ENCODE measurements around the gene DIS3L.

The DIS3L gene

DNA sequence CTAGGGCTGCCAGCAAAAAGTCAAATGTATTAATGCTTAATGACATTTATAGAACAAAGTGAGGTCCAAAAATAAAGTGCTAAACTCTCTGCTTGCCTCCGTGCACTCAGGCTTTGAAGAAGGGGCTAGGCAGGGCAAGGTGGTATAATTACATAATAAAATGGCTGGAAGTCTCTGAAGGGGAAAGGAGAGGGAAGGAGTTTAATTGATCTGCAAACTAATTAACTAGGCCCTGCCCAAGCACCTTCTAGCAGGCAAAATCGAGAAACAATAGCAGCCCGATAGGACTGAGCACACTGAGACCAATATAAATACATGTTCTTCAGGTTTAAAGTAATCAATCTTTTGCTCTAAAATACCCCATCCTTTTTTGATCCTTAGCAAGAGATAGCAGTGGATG is 13.0 kb downstream of the DIS3L start:
- ChIA-PET POLR2A (no interaction called here), CTCF (no interaction called here)
- DNase-seq (ENCODE audit: extremely low spot score) = no peak
- no peak for TF ChIP-seq CTCF (IDR thresholded peaks at IDR 0.05; ENCODE audit: control extremely low read depth, extremely low read depth, low read depth, missing control alignments)

GRCh38 chr15:66308531-66308930 is 15.2 kb downstream of the DIS3L start:
- DNase-seq (ENCODE audit: extremely low spot score) = no peak
- ChIA-PET CTCF (interaction anchor here (1.0 to 1.3 kb wide), 3 partner anchors 15 to 91 kb away, joined by 3 to 4 read pairs (median 3); no protein-coding TSS in a partner anchor), POLR2A (no interaction called here)
- TF ChIP-seq CTCF (IDR thresholded peaks at IDR 0.05; ENCODE audit: control extremely low read depth, extremely low read depth, low read depth, missing control alignments) = no peak

GRCh38 chr15:66309828-66310227 is 16.5 kb downstream of the DIS3L start:
- TF ChIP-seq CTCF (IDR thresholded peaks at IDR 0.05; ENCODE audit: control extremely low read depth, extremely low read depth, low read depth, missing control alignments) = no peak
- CTCF ChIA-PET = interaction anchor here (1.2 kb wide), 1 partner anchor 14 kb away, joined by 3 read pairs; no protein-coding TSS in a partner anchor
- POLR2A ChIA-PET = no interaction called here
- no peak for DNase-seq (ENCODE audit: extremely low spot score)

- CTCF ChIA-PET = no interaction called here
- TF ChIP-seq CTCF (IDR thresholded peaks at IDR 0.05; ENCODE audit: control extremely low read depth, extremely low read depth, low read depth, missing control alignments) = no peak
- DNase-seq (ENCODE audit: extremely low spot score) = no peak
- POLR2A ChIA-PET = no interaction called here
Observed at GRCh38 chr15:66310786-66311185, 17.4 kb downstream of the DIS3L start.

DNA sequence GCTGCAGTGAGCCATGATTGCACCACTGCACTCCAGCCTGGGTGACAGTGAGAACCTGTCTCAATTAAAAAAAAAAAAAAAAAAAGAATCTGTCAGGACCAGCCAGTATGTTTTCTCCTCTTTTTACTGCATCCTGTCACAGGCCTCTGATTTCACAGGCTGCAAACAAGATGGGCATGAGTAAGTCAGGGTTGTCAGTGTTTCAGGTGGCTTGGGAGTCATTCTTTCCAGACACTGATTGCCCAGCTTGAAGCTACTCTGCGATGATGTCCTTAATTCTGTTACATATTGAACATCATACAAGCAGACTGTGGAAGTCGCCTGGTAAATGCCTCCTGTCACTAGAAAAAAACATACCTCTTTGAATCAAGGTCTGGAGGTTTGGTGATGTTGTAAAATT is 18.8 kb downstream of the DIS3L start:
- DNase-seq (ENCODE audit: extremely low spot score) = no peak
- ChIA-PET CTCF (interaction anchor here (0.7 to 0.9 kb wide), 2 partner anchors 9 to 186 kb away, joined by 3 read pairs; partner anchors contain the start of gene SNAPC5), POLR2A (no interaction called here)
- TF ChIP-seq CTCF (IDR thresholded peaks at IDR 0.05; ENCODE audit: control extremely low read depth, extremely low read depth, low read depth, missing control alignments) = no peak

DNA sequence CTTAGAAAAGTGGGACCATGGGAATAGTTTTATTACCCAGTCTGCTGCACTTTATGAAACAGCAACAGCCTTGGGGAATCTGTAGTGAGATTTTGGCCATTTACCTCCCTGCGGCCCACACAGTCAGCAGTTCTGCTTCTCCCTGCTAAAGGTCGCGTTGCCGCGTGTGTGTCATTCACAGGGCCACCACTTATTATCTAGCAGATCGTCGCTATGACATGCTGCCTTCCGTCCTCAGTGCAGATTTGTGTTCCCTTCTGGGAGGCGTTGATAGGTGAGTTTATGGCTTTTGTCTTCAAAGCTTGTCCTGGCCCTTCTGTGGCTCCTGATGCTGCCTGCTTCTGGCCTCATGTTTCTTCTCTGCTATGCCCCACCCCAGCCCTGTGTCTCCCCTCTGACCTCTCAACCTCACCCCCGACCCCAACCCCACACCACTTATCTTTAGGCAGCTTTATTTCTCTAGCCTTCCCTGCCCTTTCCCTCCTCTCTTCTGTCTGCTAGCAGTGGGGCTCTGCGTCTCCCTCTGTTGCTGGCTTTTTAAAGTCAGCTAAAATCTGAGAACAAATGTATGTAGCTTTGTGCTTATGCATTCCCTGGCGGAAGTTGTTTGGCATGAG is 30.1 kb downstream of the DIS3L start:
- CTCF ChIA-PET = interaction anchor here (1.0 to 3.3 kb wide), 3 partner anchors 14 to 175 kb away, joined by 3 to 10 read pairs (median 3); partner anchors contain the start of gene SNAPC5

More for the DNA sequence above, 30.1 kb downstream of the DIS3L start:
- POLR2A ChIA-PET = no interaction called here
- TF ChIP-seq CTCF (IDR thresholded peaks at IDR 0.05; ENCODE audit: control extremely low read depth, extremely low read depth, low read depth, missing control alignments) = no peak
- DNase-seq (ENCODE audit: extremely low spot score) = no peak
